ENCODE data around the gene MASP2.

GRCh38 chr1:10978719-10979118 is 68.3 kb downstream of the MASP2 start:
- TF ChIP-seq POLR2A (IDR thresholded peaks at IDR 0.05; ENCODE audit: extremely low read depth, insufficient read length) (no peak), CTCF (IDR thresholded peaks at IDR 0.05; ENCODE audit: low read depth, low read length) (no peak)
